Cardiac fibroblast (primary cell): ENCODE data around the gene SLC25A23.
A peak's percentile ranks its signal among the peaks of the same experiment; 100 is the strongest.

Source experiments
- DNase-seq, 2 donors: peaks; one replicate each; pipeline versions ENCODE4 v3.0.0 to v3.0.0-alpha.2; 2010; ENCODE audit warnings: low read depth in 2 of 2
- H3K4me3 ChIP-seq, 2 donors: replicated peaks in 1 of 2; 1 replicate in 1 of 2; 2 replicates in 1 of 2; pipeline ENCODE4 v1.5.1; 2011; ENCODE audit warnings: low read depth in 2 of 2, low read length in 2 of 2, mild to moderate bottlenecking in 2 of 2, moderate library complexity in 1 of 2
- TF ChIP-seq, protein P1 (sequence below): IDR thresholded peaks from one replicate; pipeline ENCODE4 v1.5.1; 2011; ENCODE audit warnings: low read depth, mild to moderate bottlenecking, low read length, inconsistent platforms

The SLC25A23 gene

DNA sequence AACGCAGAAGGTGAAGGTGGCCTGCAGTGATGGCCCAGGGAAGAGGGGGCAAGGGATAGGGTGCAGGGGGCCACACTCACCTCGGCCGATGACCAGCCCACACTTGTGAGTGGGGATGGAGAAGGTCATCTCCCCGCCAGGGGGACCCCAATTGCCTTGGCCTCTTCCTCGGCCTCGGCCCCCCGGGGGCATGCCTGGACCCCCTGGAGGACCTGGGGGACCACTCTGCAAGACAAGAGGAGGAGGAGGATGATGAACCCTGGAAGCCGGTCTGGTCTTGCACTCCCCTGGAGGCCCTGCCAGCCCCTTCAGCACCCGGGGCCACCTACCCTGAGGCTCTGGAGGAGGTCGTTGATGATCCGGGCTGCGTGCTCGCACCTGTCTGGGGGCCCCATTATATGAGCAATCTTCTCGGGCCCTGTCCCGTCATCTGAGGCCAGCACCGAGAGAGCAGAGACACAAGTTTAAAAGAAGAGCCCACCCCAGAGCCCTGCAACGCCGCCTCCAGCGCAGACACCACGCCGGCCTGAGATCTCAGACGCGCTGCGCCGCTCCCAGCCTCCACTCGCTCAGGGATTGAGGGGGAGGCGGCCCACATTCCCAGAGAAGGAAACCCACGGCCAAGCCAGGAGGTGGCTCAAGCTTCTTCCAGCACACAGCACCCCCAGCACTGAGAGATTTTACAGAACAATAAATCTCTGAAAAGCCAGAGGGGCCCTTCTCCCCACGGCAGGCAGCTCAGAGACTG is 42.8 kb downstream of the SLC25A23 start:
- no peak for DNase-seq
- TF ChIP-seq, protein P1, sequence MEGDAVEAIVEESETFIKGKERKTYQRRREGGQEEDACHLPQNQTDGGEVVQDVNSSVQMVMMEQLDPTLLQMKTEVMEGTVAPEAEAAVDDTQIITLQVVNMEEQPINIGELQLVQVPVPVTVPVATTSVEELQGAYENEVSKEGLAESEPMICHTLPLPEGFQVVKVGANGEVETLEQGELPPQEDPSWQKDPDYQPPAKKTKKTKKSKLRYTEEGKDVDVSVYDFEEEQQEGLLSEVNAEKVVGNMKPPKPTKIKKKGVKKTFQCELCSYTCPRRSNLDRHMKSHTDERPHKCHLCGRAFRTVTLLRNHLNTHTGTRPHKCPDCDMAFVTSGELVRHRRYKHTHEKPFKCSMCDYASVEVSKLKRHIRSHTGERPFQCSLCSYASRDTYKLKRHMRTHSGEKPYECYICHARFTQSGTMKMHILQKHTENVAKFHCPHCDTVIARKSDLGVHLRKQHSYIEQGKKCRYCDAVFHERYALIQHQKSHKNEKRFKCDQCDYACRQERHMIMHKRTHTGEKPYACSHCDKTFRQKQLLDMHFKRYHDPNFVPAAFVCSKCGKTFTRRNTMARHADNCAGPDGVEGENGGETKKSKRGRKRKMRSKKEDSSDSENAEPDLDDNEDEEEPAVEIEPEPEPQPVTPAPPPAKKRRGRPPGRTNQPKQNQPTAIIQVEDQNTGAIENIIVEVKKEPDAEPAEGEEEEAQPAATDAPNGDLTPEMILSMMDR: no peak
- H3K4me3 ChIP-seq: no peak overlapping the region

DNA sequence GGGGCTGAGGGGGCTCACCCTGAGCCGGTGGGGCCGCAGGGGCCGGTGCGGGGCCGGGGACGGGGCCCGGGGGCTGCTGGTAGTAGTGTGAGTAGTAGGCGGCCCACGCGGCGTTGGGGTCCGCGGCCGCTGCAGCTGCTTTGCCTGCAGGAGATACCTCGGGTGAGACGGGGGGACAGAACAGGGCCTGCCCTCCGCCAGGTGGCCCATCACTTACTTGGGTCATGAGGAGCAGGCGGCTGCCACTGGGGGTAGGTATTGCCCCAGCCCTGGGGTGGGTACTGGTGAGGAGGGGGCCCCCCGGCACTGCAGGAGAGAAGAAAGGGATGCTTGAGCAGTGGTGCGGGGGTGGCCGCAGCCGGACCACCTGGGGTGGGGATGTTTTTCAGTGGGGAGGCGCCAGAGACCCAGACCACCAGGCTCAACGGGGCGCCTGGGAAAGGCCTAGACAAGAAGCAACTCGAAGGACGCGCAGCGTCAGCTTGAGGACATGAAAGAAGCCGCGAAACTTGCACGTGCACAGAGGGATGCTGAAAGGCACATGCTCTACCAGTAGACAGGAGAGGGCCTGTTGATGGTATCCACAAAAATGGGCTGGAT is 43.9 kb downstream of the SLC25A23 start:
- H3K4me3 ChIP-seq: no peak overlapping the region
- DNase-seq: no peak
- TF ChIP-seq, protein P1: no peak

DNA sequence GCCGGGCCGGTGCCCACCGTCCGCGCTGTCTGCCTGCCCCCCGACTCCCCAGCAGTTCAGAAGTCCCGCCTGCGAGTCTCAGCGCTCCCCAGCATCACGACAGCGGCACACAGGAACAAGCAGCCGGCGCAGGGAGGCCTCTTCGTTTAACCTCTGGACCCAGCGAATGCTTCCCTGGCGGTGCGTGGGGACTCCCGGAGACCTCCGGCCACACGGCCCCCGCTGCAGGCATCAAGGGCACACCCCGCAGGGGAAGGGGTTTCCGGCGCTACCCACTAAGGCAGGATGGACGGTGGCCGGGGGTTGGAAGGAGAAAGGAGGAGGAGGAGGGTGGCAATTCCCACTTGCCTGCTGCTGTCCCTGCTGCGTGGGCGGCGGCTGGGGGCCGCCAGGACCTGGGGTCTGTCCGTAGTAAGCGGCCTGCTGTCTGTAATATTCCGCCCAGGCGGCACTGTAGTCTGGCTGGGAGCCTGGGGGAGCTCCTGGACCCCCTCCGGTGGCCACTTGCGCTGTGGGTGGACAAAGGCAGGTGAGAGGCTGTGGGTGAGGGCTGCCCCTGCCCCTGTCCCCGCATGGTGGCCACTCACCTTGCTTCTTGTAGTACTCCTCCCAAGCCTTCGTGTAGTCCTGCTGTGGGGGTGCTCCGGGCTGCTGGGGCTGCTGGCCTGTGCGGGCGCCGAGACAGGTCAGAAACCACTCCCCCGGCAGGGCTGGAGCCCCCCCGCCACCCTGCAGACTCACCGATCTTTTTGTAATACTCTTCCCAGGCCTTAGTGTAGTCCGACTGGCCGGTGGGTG is 44.6 kb downstream of the SLC25A23 start:
- H3K4me3 ChIP-seq: no peak overlapping the region
- DNase-seq: no peak
- TF ChIP-seq, protein P1: no peak

DNA sequence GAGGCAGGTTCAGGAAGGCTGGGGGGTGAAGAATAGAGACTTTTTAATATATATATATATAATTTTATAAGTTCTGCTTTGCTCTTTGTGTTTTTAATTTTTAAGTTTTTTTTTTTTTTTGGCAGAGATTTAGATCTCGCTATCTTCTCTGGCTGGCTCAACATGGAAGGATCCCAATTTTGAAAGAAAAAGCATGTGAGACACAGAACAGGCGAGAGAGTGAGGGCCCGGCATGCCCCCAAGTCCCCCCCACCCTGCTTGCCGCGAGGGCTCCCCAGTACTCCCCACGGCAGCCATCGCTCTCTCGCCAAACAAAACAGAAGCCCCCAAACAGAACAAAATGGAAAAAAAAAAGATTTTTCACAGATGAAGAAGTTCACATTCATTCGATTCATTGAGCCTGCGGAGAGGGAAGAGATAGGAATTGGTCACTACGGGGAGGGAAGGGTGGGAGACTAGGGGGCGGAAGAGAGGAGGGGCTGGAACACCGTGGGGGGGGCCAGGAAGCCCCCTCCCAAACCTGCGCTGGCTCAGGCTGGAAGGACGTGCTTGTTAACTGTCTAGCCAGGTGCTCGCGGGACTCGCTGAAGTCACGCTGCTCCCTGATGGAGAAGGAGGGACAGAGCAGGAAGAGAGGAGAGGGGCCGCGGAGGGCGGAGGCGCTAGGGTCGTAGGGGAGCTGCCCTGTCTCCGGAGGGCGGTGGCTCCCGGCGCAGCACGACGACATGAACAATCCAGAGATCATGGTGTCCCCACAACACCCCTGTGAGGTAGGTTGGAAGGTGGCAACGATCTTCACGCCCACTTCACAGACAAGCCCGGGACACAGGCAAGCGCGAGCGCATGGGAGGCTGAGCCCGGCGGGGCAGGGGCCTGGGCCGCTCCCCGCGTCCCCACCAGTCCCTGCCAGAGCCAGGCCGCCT is 45.6 kb downstream of the SLC25A23 start:
- TF ChIP-seq, protein P1: no peak
- DNase-seq: no peak
- H3K4me3 ChIP-seq: no peak overlapping the region

DNA sequence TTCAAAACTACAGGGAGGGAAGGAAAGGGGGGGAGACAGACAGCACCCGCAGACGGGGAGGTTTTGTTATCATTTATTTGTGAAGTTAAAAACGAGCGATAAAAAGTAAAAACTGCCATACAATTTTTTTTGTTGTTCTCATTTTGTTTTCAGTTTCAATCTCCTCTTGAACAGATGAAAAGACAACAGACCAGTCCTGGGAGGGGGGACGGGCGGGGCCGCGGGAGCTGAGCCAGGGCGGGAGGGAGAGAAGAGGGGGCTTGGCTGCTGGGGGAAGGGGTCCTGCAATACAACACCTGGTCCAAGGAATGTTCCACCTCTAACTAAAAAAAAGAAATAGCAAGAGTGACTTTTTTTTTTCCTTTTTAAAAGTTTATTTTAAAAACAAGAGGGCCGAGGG is 46.3 kb downstream of the SLC25A23 start:
- no peak for DNase-seq
- H3K4me3 ChIP-seq: no peak overlapping the region
- TF ChIP-seq, protein P1: no peak

DNA sequence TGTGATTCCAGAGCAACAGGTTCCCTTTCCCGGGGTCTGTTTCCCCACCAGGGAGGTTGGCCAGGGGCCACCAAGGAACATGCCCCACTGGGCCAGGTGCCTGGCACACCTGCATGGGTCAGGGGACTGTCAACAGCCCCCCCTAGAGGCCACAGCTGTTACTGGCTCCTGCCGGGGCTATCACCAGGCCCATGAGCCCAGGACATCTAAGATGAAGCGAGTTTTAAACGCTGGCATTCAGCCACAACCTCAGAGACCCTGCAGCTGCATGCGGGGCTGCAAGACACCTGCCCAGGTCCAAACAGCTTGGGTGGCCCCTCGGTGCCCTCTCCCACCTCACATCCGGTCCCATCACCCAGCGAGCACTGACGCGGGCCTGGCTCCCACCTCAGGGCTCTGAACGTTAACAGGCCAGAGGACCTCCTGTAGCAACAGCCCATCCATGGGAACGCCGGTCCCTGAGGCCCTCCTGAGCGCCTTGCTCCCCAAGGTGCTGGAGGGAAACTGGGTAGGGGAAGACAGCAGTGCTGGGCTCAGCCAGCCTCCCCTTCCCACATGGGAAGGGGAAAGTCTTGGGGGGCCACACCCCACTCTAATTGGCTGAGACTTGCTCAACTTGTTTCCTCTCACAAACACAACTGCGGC is 47.0 kb downstream of the SLC25A23 start:
- no peak overlapping the region for H3K4me3 ChIP-seq
- DNase-seq: peak; percentile 18 to 25
- TF ChIP-seq, protein P1: peak; percentile 57
